Epithelial cell of esophagus (primary cell): ENCODE results near the gene SLC48A1.

Experiments used
- DNase-seq: peaks from one replicate; pipeline ENCODE4 v3.0.0; 2010; ENCODE audit warnings: low read depth
- H3K4me3 ChIP-seq: 2 replicates; pipeline ENCODE4 v1.5.1; 2011; ENCODE audit warnings: mild to moderate bottlenecking, low read length, control low read depth
- CTCF ChIP-seq: IDR thresholded peaks from 2 replicates; pipeline ENCODE4 v1.5.1; 2011; ENCODE audit warnings: low read depth, mild to moderate bottlenecking, low read length, control low read depth, inconsistent platforms; ENCODE audit not compliant: insufficient read depth; ENCODE audit errors: missing control alignments

SLC48A1 gene

GRCh38 chr12:47778881-47779280 lies 5.8 kb downstream of the SLC48A1 start:
- TF ChIP-seq CTCF = no peak
- no peak for DNase-seq
- no peak overlapping the region for H3K4me3 ChIP-seq

GRCh38 chr12:47779301-47779942 lies 6.4 kb downstream of the SLC48A1 start:
- peak; percentile 82 for DNase-seq
- no peak overlapping the region for H3K4me3 ChIP-seq
- peak; percentile 96 for TF ChIP-seq CTCF

GRCh38 chr12:47779943-47780504 lies 7.0 kb downstream of the SLC48A1 start:
- no peak overlapping the region for H3K4me3 ChIP-seq
- no peak for DNase-seq
- TF ChIP-seq CTCF = no peak

GRCh38 chr12:47781479-47782371 lies 8.7 kb downstream of the SLC48A1 start:
- DNase-seq = peak; percentile 96
- no peak for TF ChIP-seq CTCF
- no peak overlapping the region for H3K4me3 ChIP-seq

GRCh38 chr12:47782372-47782770 lies 9.3 kb downstream of the SLC48A1 start:
- H3K4me3 ChIP-seq = no peak overlapping the region
- no peak for DNase-seq
- peak; percentile 39 for TF ChIP-seq CTCF

- DNase-seq = no peak
- no peak overlapping the region for H3K4me3 ChIP-seq
- TF ChIP-seq CTCF = no peak
Measured at GRCh38 chr12:47783024-47783755, 10.2 kb downstream of the SLC48A1 start.
